ENCODE results near the gene C14orf180. TPM values are rescaled to one million over a fixed set of nuclear protein-coding genes. Genes with fewer than 3 reads are reported as not detected.
"Not testable (repeated sequence)": the region's sequence is repeated elsewhere in the genome, so short reads cannot be mapped to it uniquely, and the experiment has no call there.

The C14orf180 gene
- total RNA-seq, 1 donor from 2014 or later: 0.14 TPM

- intact Hi-C loops (cut with DNase I): no loop called here
- no peak overlapping the region for H3K27ac ChIP-seq
- H3K4me3 ChIP-seq: no peak overlapping the region
- no peak for TF ChIP-seq CTCF (IDR thresholded peaks at IDR 0.05)
- no peaks in the 10 kb centered on the region for H3K36me3 ChIP-seq
- H3K4me1 ChIP-seq: no peaks in the 10 kb centered on the region
- H3K27me3 ChIP-seq: peaks cover 16% of the 10 kb centered on the region
- ATAC-seq (no peak), DNase-seq (no peak)
- no peaks in the 10 kb centered on the region for H3K9me3 ChIP-seq
Observed at GRCh38 chr14:104576232-104576969, 3.2 kb upstream of the C14orf180 start.

- Histone ChIP-seq H3K36me3 (no peaks in the 10 kb centered on the region), H3K9me3 (no peaks in the 10 kb centered on the region), H3K4me3 (no peak overlapping the region), H3K27me3 (peaks cover 16% of the 10 kb centered on the region), H3K4me1 (no peaks in the 10 kb centered on the region), H3K27ac (no peak overlapping the region)
- no peak for TF ChIP-seq CTCF (IDR thresholded peaks at IDR 0.05)
- intact Hi-C loops (cut with DNase I): no loop called here
- DNase-seq (no peak), ATAC-seq (no peak)
Observed at GRCh38 chr14:104576970-104577332, 2.6 kb upstream of the C14orf180 start.

GRCh38 chr14:104577426-104577825 is 2.1 kb upstream of the C14orf180 start:
- no peak for TF ChIP-seq CTCF (IDR thresholded peaks at IDR 0.05)
- H3K27ac ChIP-seq: no peak overlapping the region
- no peak for ATAC-seq
- H3K9me3 ChIP-seq: no peaks in the 10 kb centered on the region
- DNase-seq: no peak
- H3K4me3 ChIP-seq: no peak overlapping the region
- H3K36me3 ChIP-seq: no peaks in the 10 kb centered on the region
- H3K4me1 ChIP-seq: no peaks in the 10 kb centered on the region
- intact Hi-C loops (cut with DNase I): no loop called here
- H3K27me3 ChIP-seq: peaks cover 16% of the 10 kb centered on the region

DNA sequence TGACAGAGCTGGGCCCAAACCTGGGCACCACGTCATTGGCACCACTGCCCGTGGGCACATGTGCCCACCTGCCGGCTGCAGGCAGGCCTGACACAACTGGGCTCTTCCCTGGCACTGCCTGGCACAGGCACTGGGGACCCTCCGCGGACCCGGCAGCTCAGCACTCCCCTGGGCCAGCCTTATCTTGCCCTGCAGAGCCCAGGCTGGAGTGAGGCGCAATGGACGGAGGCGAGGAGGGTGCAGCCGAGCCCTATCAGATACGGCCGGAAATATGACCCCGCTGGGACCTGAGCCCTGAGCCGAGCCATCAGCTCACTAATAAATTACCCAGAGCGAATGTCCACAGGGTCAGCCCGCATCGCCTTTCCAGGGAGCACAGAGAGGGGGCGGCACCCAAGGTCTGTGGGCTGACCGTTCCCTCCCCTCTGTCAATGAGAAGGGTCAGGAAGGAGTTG is 1.7 kb upstream of the C14orf180 start:
- Histone ChIP-seq H3K9me3 (no peaks in the 10 kb centered on the region), H3K27ac (no peak overlapping the region), H3K4me3 (no peak overlapping the region), H3K4me1 (no peaks in the 10 kb centered on the region), H3K27me3 (peaks cover 16% of the 10 kb centered on the region), H3K36me3 (no peaks in the 10 kb centered on the region)
- intact Hi-C loops (cut with DNase I): no loop called here
- DNase-seq: no peak
- no peak for TF ChIP-seq CTCF (IDR thresholded peaks at IDR 0.05)
- no peak for ATAC-seq

DNA sequence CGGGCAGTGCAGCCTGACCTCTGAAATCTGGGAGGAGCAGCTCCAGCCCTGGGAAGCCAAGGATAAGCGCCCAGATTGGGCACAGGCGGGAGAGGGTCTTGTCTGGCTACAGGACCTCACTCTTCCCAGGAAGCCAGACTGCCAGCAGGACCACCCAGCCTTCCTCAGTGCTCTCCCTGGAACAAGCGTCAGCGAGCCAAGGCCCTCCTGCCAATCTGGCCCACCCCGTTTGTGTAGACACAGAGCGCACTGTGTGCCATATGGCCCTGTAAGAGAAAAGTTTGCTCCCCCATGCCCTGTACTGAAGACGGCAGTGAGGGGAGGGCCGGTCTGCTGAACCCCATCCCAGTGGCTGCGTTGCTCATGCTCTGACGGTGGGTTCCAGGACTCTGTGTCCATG is 1.2 kb upstream of the C14orf180 start:
- Histone ChIP-seq H3K4me1 (no peaks in the 10 kb centered on the region), H3K36me3 (no peaks in the 10 kb centered on the region), H3K27me3 (peaks cover 16% of the 10 kb centered on the region)

GRCh38 chr14:104579939-104580338 is 375 bp downstream of the C14orf180 start:
- H3K4me3 ChIP-seq; H3K9me3 ChIP-seq; DNase-seq; H3K4me1 ChIP-seq; ATAC-seq; H3K36me3 ChIP-seq; H3K27ac ChIP-seq; intact Hi-C loops (cut with DNase I): not testable (repeated sequence)
- peaks cover 17% of the 10 kb centered on the region for H3K27me3 ChIP-seq

More for the DNA sequence above, 1.2 kb upstream of the C14orf180 start:
- no peaks in the 10 kb centered on the region for H3K9me3 ChIP-seq
- intact Hi-C loops (cut with DNase I): no loop called here
- ATAC-seq (no peak), DNase-seq (no peak)
- no peak for TF ChIP-seq CTCF (IDR thresholded peaks at IDR 0.05)
- H3K27ac ChIP-seq: no peak overlapping the region
- no peak overlapping the region for H3K4me3 ChIP-seq
